ENCODE data around the gene AKT3. TPM values are rescaled to one million over a fixed set of nuclear protein-coding genes. Genes with fewer than 3 reads are reported as not detected.
A peak's percentile ranks its signal among the peaks of the same experiment; 100 is the strongest.

The AKT3 gene
- total RNA-seq, 1 experiment from 2014 or later: 18.7 TPM

- Histone ChIP-seq H3K4me1 (ENCODE audit: insufficient read depth, low read length) (peaks cover 9% of the 10 kb centered on the region), H3K9me2 (replicated peaks; ENCODE audit: low read length) (no peaks in the 10 kb centered on the region), H3K27me3 (ENCODE audit: low read length) (no peaks in the 10 kb centered on the region), H3K36me3 (ENCODE audit: low read depth, low read length) (peaks cover 20% of the 10 kb centered on the region; the same call in 1 of the 2 replicates), H3K9ac (ENCODE audit: low read length) (peak overlapping the region; percentile 88), H3K79me2 (ENCODE audit: low read length) (peaks cover 45% of the 10 kb centered on the region), H3F3A (ENCODE audit: low read length, unreplicated experiment) (no peaks in the 10 kb centered on the region), H2AFZ (ENCODE audit: low read length) (peak overlapping the region; percentile 82), H3K4me2 (ENCODE audit: low read length) (peak overlapping the region; percentile 88), H3K27ac (ENCODE audit: low read length) (peak overlapping the region; percentile 3; the same call in 1 of the 2 replicates), H4K20me1 (ENCODE audit: low read length) (no peaks in the 10 kb centered on the region), H3K9me3 (ENCODE audit: low read length) (no peaks in the 10 kb centered on the region), H3K4me3 (ENCODE audit: low read length) (peak overlapping the region; percentile 78)
- ChIA-PET POLR2A (ENCODE audit: unreplicated experiment) (no interaction called here), CTCF (no interaction called here)
- BruUV-seq (replicated peaks): TSS peak; percentile 58
- TF ChIP-seq, protein P1, sequence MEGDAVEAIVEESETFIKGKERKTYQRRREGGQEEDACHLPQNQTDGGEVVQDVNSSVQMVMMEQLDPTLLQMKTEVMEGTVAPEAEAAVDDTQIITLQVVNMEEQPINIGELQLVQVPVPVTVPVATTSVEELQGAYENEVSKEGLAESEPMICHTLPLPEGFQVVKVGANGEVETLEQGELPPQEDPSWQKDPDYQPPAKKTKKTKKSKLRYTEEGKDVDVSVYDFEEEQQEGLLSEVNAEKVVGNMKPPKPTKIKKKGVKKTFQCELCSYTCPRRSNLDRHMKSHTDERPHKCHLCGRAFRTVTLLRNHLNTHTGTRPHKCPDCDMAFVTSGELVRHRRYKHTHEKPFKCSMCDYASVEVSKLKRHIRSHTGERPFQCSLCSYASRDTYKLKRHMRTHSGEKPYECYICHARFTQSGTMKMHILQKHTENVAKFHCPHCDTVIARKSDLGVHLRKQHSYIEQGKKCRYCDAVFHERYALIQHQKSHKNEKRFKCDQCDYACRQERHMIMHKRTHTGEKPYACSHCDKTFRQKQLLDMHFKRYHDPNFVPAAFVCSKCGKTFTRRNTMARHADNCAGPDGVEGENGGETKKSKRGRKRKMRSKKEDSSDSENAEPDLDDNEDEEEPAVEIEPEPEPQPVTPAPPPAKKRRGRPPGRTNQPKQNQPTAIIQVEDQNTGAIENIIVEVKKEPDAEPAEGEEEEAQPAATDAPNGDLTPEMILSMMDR (conservative IDR thresholded peaks at IDR 0.05; ENCODE audit: low read depth, low read length): no peak
- TF ChIP-seq EZH2 (IDR thresholded peaks at IDR 0.05; ENCODE audit: low read length, unreplicated experiment): no peak
- TF ChIP-seq EZH2phosphoT487 (IDR thresholded peaks at IDR 0.05; ENCODE audit: borderline replicate concordance, low read length): no peak
- DNase-seq (peak; percentile 91), ATAC-seq (peak; percentile 88)
- intact Hi-C loops (cut with micrococcal nuclease): loop anchor here (1.0 to 5.0 kb wide), 2 partner anchors 38 to 40 kb away; no protein-coding TSS in a partner anchor
Observed at GRCh38 chr1:243487649-243488227, 362.3 kb downstream of the AKT3 start.

DNA sequence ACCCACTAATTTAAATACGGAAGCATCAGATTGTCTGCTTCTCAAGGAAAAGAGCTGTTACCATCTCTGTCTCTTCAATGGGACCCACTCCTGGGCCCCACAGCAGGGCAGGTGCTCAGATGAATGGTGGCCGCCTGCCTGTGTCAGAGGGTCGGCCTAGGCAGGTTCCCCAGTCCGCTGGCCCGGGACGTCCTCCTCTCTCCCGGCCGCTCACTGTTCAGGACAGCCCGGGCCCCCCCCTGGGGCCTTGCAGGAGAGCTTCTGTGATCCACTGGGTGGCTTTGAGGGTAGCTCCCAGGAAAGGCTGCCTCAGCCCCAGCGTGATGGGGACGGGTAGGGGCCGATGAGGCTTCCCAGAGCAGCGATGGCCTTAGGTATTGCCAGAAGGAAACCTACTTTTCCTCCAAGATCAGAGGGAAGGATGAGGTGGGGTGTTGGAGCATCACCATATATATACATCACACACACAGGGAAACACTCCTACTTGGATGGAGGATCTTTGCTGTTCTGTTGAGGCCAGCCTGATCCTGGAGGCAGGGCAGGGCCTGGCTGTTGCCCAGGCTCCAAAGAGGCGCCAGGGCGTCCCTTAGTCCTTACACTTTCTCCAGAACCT, 362.9 kb downstream of the AKT3 start:
- Histone ChIP-seq H3K9ac (ENCODE audit: low read length) (peak overlapping the region; percentile 88), H3K9me3 (ENCODE audit: low read length) (no peaks in the 10 kb centered on the region), H3K4me1 (ENCODE audit: insufficient read depth, low read length) (peaks cover 9% of the 10 kb centered on the region), H3K4me2 (ENCODE audit: low read length) (peak overlapping the region; percentile 88), H3K9me2 (replicated peaks; ENCODE audit: low read length) (no peaks in the 10 kb centered on the region), H3F3A (ENCODE audit: low read length, unreplicated experiment) (no peaks in the 10 kb centered on the region), H3K4me3 (ENCODE audit: low read length) (peak overlapping the region; percentile 78), H4K20me1 (ENCODE audit: low read length) (no peaks in the 10 kb centered on the region), H3K27me3 (ENCODE audit: low read length) (no peaks in the 10 kb centered on the region), H2AFZ (ENCODE audit: low read length) (peak overlapping the region; percentile 82), H3K36me3 (ENCODE audit: low read depth, low read length) (peaks cover 20% of the 10 kb centered on the region; the same call in 1 of the 2 replicates), H3K79me2 (ENCODE audit: low read length) (peaks cover 45% of the 10 kb centered on the region), H3K27ac (ENCODE audit: low read length) (no peak overlapping the region)
- CTCF ChIA-PET: no interaction called here
- DNase-seq (no peak), ATAC-seq (peak; percentile 35; the same call in 1 of the 2 replicates)
- intact Hi-C loops (cut with micrococcal nuclease): loop anchor here (1.0 to 5.0 kb wide), 2 partner anchors 38 to 40 kb away; no protein-coding TSS in a partner anchor
- POLR2A ChIA-PET (ENCODE audit: unreplicated experiment): no interaction called here
- TF ChIP-seq EZH2 (IDR thresholded peaks at IDR 0.05; ENCODE audit: low read length, unreplicated experiment): no peak
- TF ChIP-seq, protein P1 (conservative IDR thresholded peaks at IDR 0.05; ENCODE audit: low read depth, low read length): no peak
- no peak for TF ChIP-seq EZH2phosphoT487 (IDR thresholded peaks at IDR 0.05; ENCODE audit: borderline replicate concordance, low read length)
- no TSS peak for BruUV-seq (replicated peaks)

GRCh38 chr1:243483952-243484351, 366.1 kb downstream of the AKT3 start:
- peaks cover 13% of the 10 kb centered on the region for H3K79me2 ChIP-seq (ENCODE audit: low read length)
- H3K4me1 ChIP-seq (ENCODE audit: insufficient read depth, low read length): peaks cover 6% of the 10 kb centered on the region
- H3K27me3 ChIP-seq (ENCODE audit: low read length): no peaks in the 10 kb centered on the region
- no peak overlapping the region for H3K9ac ChIP-seq (ENCODE audit: low read length)
- no peak for DNase-seq
- ATAC-seq: no peak
- H3K9me3 ChIP-seq (ENCODE audit: low read length): no peaks in the 10 kb centered on the region
- H3K4me2 ChIP-seq (ENCODE audit: low read length): no peak overlapping the region
- H3K27ac ChIP-seq (ENCODE audit: low read length): no peak overlapping the region
- no peak overlapping the region for H3K4me3 ChIP-seq (ENCODE audit: low read length)
- H2AFZ ChIP-seq (ENCODE audit: low read length): no peak overlapping the region
- no TSS peak for BruUV-seq (replicated peaks)
- ChIA-PET POLR2A (ENCODE audit: unreplicated experiment) (no interaction called here), CTCF (interaction anchor here (0.6 kb wide), 1 partner anchor 264 kb away, joined by 3 read pairs; no protein-coding TSS in a partner anchor)
- H3F3A ChIP-seq (ENCODE audit: low read length, unreplicated experiment): no peaks in the 10 kb centered on the region
- intact Hi-C loops (cut with micrococcal nuclease): no loop called here
- no peaks in the 10 kb centered on the region; the same call in 1 of the 2 replicates for H3K36me3 ChIP-seq (ENCODE audit: low read depth, low read length)
- TF ChIP-seq EZH2 (IDR thresholded peaks at IDR 0.05; ENCODE audit: low read length, unreplicated experiment) (no peak), EZH2phosphoT487 (IDR thresholded peaks at IDR 0.05; ENCODE audit: borderline replicate concordance, low read length) (no peak)
- TF ChIP-seq, protein P1 (conservative IDR thresholded peaks at IDR 0.05; ENCODE audit: low read depth, low read length): no peak
- no peaks in the 10 kb centered on the region for H4K20me1 ChIP-seq (ENCODE audit: low read length)
- no peaks in the 10 kb centered on the region for H3K9me2 ChIP-seq (replicated peaks; ENCODE audit: low read length)
